HCT116 (cell line): Measurements from ENCODE around the gene CYP2B6. TPM values are rescaled to one million over a fixed set of nuclear protein-coding genes. Genes with fewer than 3 reads are reported as not detected.
A peak's percentile ranks its signal among the peaks of the same experiment; 100 is the strongest.

Experiments
- ATAC-seq: fragments of 200-7000 bp; cut with Tn5 transposase; 2 replicates; pipeline ENCODE4 v1.9.1; 2020; ENCODE audit warnings: mild to moderate bottlenecking, moderate library complexity
- BruUV-seq: library from RNA; stranded (reverse); fragments of 400-500 nt; replicated peaks from 2 replicates; lab custom pipeline; 2021; lab: Mats Ljungman, UMichigan
- CTCF ChIA-PET: fragments of 300-600 bp; sonication (Branson Sonifier 250); formaldehyde crosslinking; loops from one replicate; lab custom pipeline; 2021; ENCODE audit warnings: antibody characterized with exemption; lab: Charles Lee
- POLR2A ChIA-PET: fragments of 300-600, 350-600 bp; sonication (Branson Sonifier 250); formaldehyde crosslinking; loops from one replicate; lab custom pipeline; 2021; ENCODE audit warnings: antibody characterized with exemption; lab: Charles Lee
- RAD21 ChIA-PET, 2 experiments: fragments of 300-600 bp; sonication (Branson Sonifier 250); formaldehyde crosslinking; loops; one replicate each; lab custom pipeline; 2023; ENCODE audit warnings: low total read pairs in 2 of 2; ENCODE audit not compliant: uncharacterized antibody in 2 of 2, unreplicated experiment in 2 of 2, low non-redundant PET in 1 of 2; lab: Charles Lee
- DNase-seq: peaks from one replicate; pipeline ENCODE4 v3.0.0-alpha.2; 2010; ENCODE audit warnings: low read depth, low spot score
- H2AFZ ChIP-seq: fragments of 200-600 bp; shearing (Covaris generic), sonication (generic); 2 replicates; pipeline ENCODE4 v1.6.1; 2017; ENCODE audit warnings: low read depth, mixed run types, mixed read lengths, antibody characterized with exemption, low read length; ENCODE audit not compliant: poor library complexity, severe bottlenecking
- H3K27ac ChIP-seq: 2 replicates; pipeline ENCODE4 v1.5.1; 2012; ENCODE audit warnings: low read depth, low read length
- H3K27me3 ChIP-seq: fragments of 200-600 bp; sonication (generic); 2 replicates; pipeline ENCODE4 v1.6.1; 2016; ENCODE audit warnings: mixed run types, low read length, mixed read lengths; ENCODE audit not compliant: insufficient read depth
- H3K36me3 ChIP-seq, 2 experiments: fragments of 200-500 bp in 1 of 2; fragments of 200-600 bp in 1 of 2; sonication (Bioruptor generic) in 1 of 2; sonication (generic) in 1 of 2; 2 replicates each; pipeline versions ENCODE4 v1.5.1 to v1.6.1; 2014 to 2016; ENCODE audit warnings: low read length in 2 of 2, inconsistent platforms in 1 of 2, mixed read lengths in 1 of 2, mixed run types in 1 of 2; ENCODE audit not compliant: insufficient read depth in 2 of 2, control insufficient read depth in 1 of 2
- H3K4me1 ChIP-seq, 2 experiments: fragments of 200-600 bp in 1 of 2; sonication (generic) in 1 of 2; 2 replicates each; pipeline versions ENCODE4 v1.5.1 to v1.6.1; 2012 to 2017; ENCODE audit warnings: low read length in 2 of 2, inconsistent platforms in 1 of 2, mild to moderate bottlenecking in 1 of 2, mixed read lengths in 1 of 2, mixed run types in 1 of 2, moderate library complexity in 1 of 2; ENCODE audit not compliant: insufficient read depth in 2 of 2, control insufficient read depth in 1 of 2
- H3K4me2 ChIP-seq: fragments of 200-600 bp; sonication (generic); 2 replicates; pipeline ENCODE4 v1.6.1; 2017; ENCODE audit warnings: mixed run types, low read length, mixed read lengths
- H3K4me3 ChIP-seq, 2 experiments: fragments of 200-600 bp in 1 of 2; sonication (generic) in 1 of 2; replicated peaks in 1 of 2; 2 replicates each; pipeline ENCODE4 v1.5.1; 2011 to 2016; ENCODE audit warnings: low read length in 2 of 2, control low read depth in 1 of 2, low read depth in 1 of 2, mild to moderate bottlenecking in 1 of 2, mixed read lengths in 1 of 2, mixed run types in 1 of 2
- H3K79me2 ChIP-seq: fragments of 200-600 bp; sonication (generic); 2 replicates; pipeline ENCODE4 v1.6.1; 2017; ENCODE audit warnings: mild to moderate bottlenecking, mixed run types, low read length, moderate library complexity, mixed read lengths; ENCODE audit not compliant: insufficient read depth
- H3K9ac ChIP-seq: fragments of 200-600 bp; sonication (generic); 2 replicates; pipeline ENCODE4 v1.6.1; 2016; ENCODE audit warnings: low read length, mixed read lengths
- H3K9me2 ChIP-seq: fragments of 200-600 bp; sonication (generic), shearing (Covaris generic); 2 replicates; pipeline ENCODE4 v1.6.1; 2017; ENCODE audit warnings: mixed run types, mild to moderate bottlenecking, moderate library complexity; ENCODE audit not compliant: insufficient read depth
- H3K9me3 ChIP-seq, 2 experiments: fragments of 200-500 bp in 1 of 2; fragments of 200-600 bp in 1 of 2; sonication (Bioruptor generic) in 1 of 2; sonication (generic) in 1 of 2; 2 replicates each; pipeline ENCODE4 v1.6.1; 2014 to 2017; ENCODE audit warnings: low read length in 2 of 2, mixed read lengths in 2 of 2, inconsistent platforms in 1 of 2, low read depth in 1 of 2, mild to moderate bottlenecking in 1 of 2, mixed run types in 1 of 2, moderate library complexity in 1 of 2; ENCODE audit not compliant: control insufficient read depth in 1 of 2, insufficient read depth in 1 of 2
- H4K20me1 ChIP-seq: fragments of 200-600 bp; sonication (generic), shearing (Covaris generic); 2 replicates; pipeline ENCODE4 v1.6.1; 2017; ENCODE audit warnings: mixed run types, mild to moderate bottlenecking, moderate library complexity; ENCODE audit not compliant: insufficient read depth
- CBX3 ChIP-seq: IDR thresholded peaks from 2 replicates; pipeline ENCODE4 v1.6.1; 2012; ENCODE audit warnings: low read depth
- CEBPB ChIP-seq: IDR thresholded peaks from 2 replicates; pipeline ENCODE4 v1.6.1; 2012; ENCODE audit warnings: low read depth
- EGR1 ChIP-seq: IDR thresholded peaks from 2 replicates; pipeline ENCODE4 v1.6.1; 2012; ENCODE audit warnings: low read depth
- ELF1 ChIP-seq: IDR thresholded peaks from 2 replicates; pipeline ENCODE4 v1.6.1; 2012; ENCODE audit warnings: low read depth, borderline replicate concordance
- EZH2 ChIP-seq: fragments of 200-600 bp; sonication (generic); IDR thresholded peaks from 2 replicates; pipeline ENCODE4 v1.6.1; 2017; ENCODE audit warnings: antibody characterized with exemption, mixed run types
- EZH2phosphoT487 ChIP-seq: fragments of 200-600 bp; IDR thresholded peaks from 2 replicates; pipeline ENCODE4 v1.6.1; 2018; ENCODE audit warnings: antibody characterized with exemption, borderline replicate concordance
- FOSL1 ChIP-seq: IDR thresholded peaks from 2 replicates; pipeline ENCODE4 v1.6.1; 2012; ENCODE audit warnings: low read depth
- JUND ChIP-seq: IDR thresholded peaks from 2 replicates; pipeline ENCODE4 v1.6.1; 2012
- POLR2A ChIP-seq: IDR thresholded peaks from 2 replicates; pipeline ENCODE4 v1.7.0; 2011; ENCODE audit warnings: borderline replicate concordance; ENCODE audit not compliant: insufficient read depth, insufficient read length; ENCODE audit errors: extremely low read depth
- POLR2AphosphoS5 ChIP-seq: IDR thresholded peaks from 2 replicates; pipeline ENCODE4 v1.6.1; 2011; ENCODE audit warnings: mild to moderate bottlenecking, low read depth, low read length, moderate library complexity
- RAD21 ChIP-seq: IDR thresholded peaks from 2 replicates; pipeline ENCODE4 v1.6.1; 2012; ENCODE audit warnings: low read depth, mild to moderate bottlenecking
- SIN3A ChIP-seq: IDR thresholded peaks from 2 replicates; pipeline ENCODE4 v1.6.1; 2012; ENCODE audit warnings: low read depth
- SP1 ChIP-seq: IDR thresholded peaks from 2 replicates; pipeline ENCODE4 v1.6.1; 2012; ENCODE audit warnings: low read depth
- YY1 ChIP-seq: IDR thresholded peaks from 2 replicates; pipeline ENCODE4 v1.6.1; 2011; ENCODE audit warnings: low read length, low read depth, moderate library complexity, mild to moderate bottlenecking; ENCODE audit not compliant: insufficient replicate concordance; ENCODE audit errors: extremely low read depth
- ZFX ChIP-seq: fragments of 450-650 bp; IDR thresholded peaks from 2 replicates; pipeline ENCODE4 v1.6.1; 2017
- ZNF274 ChIP-seq: fragments of 200-500 bp; sonication (Bioruptor generic); IDR thresholded peaks from 2 replicates; pipeline ENCODE4 v1.6.1; 2014; ENCODE audit warnings: mild to moderate bottlenecking, low read depth, low read length, inconsistent platforms
- intact Hi-C: fragments of 100-400 bp; cut with micrococcal nuclease; formaldehyde crosslinking; loops from 2 replicates; pipeline ENCODE4 v1.10.0; 2022
- total RNA-seq: library from RNA; stranded (reverse); gene quantifications from one replicate; pipeline ENCODE4 v1.2.1, GENCODE V29; 2021; ENCODE audit not compliant: unreplicated experiment
- TF ChIP-seq, protein P1 (sequence below): IDR thresholded peaks from 2 replicates; pipeline ENCODE4 v1.6.1; 2012; ENCODE audit warnings: low read depth
- TF ChIP-seq, protein P2 (sequence below), 3 experiments: fragments of 200-600 bp in 1 of 3; sonication (generic) in 1 of 3; IDR thresholded peaks in 2 of 3; conservative IDR thresholded peaks in 1 of 3; 2 replicates each; pipeline ENCODE4 v1.5.1; 2012 to 2017; ENCODE audit warnings: low read depth in 2 of 3, low read length in 2 of 3, antibody characterized with exemption in 1 of 3, borderline replicate concordance in 1 of 3, control low read depth in 1 of 3, mild to moderate bottlenecking in 1 of 3, mixed read lengths in 1 of 3, mixed run types in 1 of 3, moderate library complexity in 1 of 3; ENCODE audit not compliant: insufficient read depth in 1 of 3
- TF ChIP-seq, protein P3 (sequence below): IDR thresholded peaks from 2 replicates; pipeline ENCODE4 v1.6.1; 2011; ENCODE audit warnings: mild to moderate bottlenecking, low read length, moderate library complexity; ENCODE audit not compliant: insufficient replicate concordance; ENCODE audit errors: extremely low read depth
- TF ChIP-seq, protein P4 (sequence below): IDR thresholded peaks from 2 replicates; pipeline ENCODE4 v1.6.1; 2012
- TF ChIP-seq, protein P5 (sequence below): IDR thresholded peaks from 2 replicates; pipeline ENCODE4 v1.6.1; 2012

CYP2B6 gene
- total RNA-seq, 1 experiment from 2014 or later: 0.74 TPM

DNA sequence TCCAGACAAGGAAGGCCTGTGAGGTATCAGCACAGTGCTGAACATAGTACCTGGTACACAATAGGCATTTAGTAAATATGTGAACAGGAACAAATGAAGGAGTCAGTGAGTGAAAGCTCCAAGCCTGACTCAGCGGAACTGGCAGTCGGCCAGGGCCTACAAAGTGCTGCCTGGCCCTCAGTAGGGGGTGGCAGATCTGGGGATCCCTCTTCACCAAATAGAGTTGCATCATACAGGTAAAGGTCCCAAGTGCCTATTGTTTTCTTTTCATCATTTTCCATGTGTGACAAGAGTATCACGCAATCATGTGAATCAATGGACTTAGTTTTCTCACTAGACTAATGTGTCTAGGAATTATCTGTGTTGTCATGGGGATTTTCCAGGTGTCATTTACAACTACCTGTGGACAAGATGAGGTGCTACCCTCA is 9.2 kb downstream of the CYP2B6 start:
- ATAC-seq (peak; percentile 81), DNase-seq (peak; percentile 73)
- no peaks in the 10 kb centered on the region for H3K9me2 ChIP-seq
- no peak overlapping the region for H3K4me3 ChIP-seq
- intact Hi-C loops: no loop called here
- H3K79me2 ChIP-seq: no peaks in the 10 kb centered on the region
- H3K9me3 ChIP-seq: no peaks in the 10 kb centered on the region
- ChIA-PET RAD21 (interaction anchor here in 1 of 2 experiments (0.8 kb wide), 1 partner anchor 264 kb away, joined by 4 read pairs; the partner anchor contains the start of gene HNRNPUL1), POLR2A (no interaction called here), CTCF (interaction anchor here (0.6 to 1.7 kb wide), 4 partner anchors 26 to 193 kb away, joined by 3 to 4 read pairs (median 3); no protein-coding TSS in a partner anchor)
- 0 out of 2 replicates have a peak overlapping the region, but pooled peaks have one; percentile 11 for H3K27ac ChIP-seq
- no peak overlapping the region for H2AFZ ChIP-seq
- peaks cover 16 to 23% of the 10 kb centered on the region in 2 experiments for H3K4me1 ChIP-seq
- no peaks in the 10 kb centered on the region for H3K36me3 ChIP-seq
- no TSS peak for BruUV-seq
- H4K20me1 ChIP-seq: no peaks in the 10 kb centered on the region
- peaks cover 9% of the 10 kb centered on the region for H3K27me3 ChIP-seq
- no peak overlapping the region for H3K9ac ChIP-seq
- peak overlapping the region; percentile 58 for H3K4me2 ChIP-seq
- no peak for TF ChIP-seq YY1
- TF ChIP-seq, protein P1, sequence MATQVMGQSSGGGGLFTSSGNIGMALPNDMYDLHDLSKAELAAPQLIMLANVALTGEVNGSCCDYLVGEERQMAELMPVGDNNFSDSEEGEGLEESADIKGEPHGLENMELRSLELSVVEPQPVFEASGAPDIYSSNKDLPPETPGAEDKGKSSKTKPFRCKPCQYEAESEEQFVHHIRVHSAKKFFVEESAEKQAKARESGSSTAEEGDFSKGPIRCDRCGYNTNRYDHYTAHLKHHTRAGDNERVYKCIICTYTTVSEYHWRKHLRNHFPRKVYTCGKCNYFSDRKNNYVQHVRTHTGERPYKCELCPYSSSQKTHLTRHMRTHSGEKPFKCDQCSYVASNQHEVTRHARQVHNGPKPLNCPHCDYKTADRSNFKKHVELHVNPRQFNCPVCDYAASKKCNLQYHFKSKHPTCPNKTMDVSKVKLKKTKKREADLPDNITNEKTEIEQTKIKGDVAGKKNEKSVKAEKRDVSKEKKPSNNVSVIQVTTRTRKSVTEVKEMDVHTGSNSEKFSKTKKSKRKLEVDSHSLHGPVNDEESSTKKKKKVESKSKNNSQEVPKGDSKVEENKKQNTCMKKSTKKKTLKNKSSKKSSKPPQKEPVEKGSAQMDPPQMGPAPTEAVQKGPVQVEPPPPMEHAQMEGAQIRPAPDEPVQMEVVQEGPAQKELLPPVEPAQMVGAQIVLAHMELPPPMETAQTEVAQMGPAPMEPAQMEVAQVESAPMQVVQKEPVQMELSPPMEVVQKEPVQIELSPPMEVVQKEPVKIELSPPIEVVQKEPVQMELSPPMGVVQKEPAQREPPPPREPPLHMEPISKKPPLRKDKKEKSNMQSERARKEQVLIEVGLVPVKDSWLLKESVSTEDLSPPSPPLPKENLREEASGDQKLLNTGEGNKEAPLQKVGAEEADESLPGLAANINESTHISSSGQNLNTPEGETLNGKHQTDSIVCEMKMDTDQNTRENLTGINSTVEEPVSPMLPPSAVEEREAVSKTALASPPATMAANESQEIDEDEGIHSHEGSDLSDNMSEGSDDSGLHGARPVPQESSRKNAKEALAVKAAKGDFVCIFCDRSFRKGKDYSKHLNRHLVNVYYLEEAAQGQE: no peak
- TF ChIP-seq POLR2A: no peak
- TF ChIP-seq, protein P2, sequence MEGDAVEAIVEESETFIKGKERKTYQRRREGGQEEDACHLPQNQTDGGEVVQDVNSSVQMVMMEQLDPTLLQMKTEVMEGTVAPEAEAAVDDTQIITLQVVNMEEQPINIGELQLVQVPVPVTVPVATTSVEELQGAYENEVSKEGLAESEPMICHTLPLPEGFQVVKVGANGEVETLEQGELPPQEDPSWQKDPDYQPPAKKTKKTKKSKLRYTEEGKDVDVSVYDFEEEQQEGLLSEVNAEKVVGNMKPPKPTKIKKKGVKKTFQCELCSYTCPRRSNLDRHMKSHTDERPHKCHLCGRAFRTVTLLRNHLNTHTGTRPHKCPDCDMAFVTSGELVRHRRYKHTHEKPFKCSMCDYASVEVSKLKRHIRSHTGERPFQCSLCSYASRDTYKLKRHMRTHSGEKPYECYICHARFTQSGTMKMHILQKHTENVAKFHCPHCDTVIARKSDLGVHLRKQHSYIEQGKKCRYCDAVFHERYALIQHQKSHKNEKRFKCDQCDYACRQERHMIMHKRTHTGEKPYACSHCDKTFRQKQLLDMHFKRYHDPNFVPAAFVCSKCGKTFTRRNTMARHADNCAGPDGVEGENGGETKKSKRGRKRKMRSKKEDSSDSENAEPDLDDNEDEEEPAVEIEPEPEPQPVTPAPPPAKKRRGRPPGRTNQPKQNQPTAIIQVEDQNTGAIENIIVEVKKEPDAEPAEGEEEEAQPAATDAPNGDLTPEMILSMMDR (IDR thresholded peaks at IDR 0.05 in 2 of 3, conservative IDR thresholded peaks at IDR 0.05 in 1 of 3; ENCODE audit: borderline replicate concordance in 1 of 3, insufficient read depth in 1 of 3, low read depth in 2 of 3, low read length in 2 of 3): no peak
- TF ChIP-seq ZNF274: no peak
- TF ChIP-seq EZH2: no peak
- no peak for TF ChIP-seq ZFX
- TF ChIP-seq ELF1: no peak
- TF ChIP-seq CEBPB: peak; percentile 94
- peak; percentile 76 for TF ChIP-seq JUND
- peak; percentile 77; the same call in 1 of the 2 replicates for TF ChIP-seq CBX3
- TF ChIP-seq POLR2AphosphoS5: peak; percentile 55; the same call in 1 of the 2 replicates
- TF ChIP-seq, protein P3, sequence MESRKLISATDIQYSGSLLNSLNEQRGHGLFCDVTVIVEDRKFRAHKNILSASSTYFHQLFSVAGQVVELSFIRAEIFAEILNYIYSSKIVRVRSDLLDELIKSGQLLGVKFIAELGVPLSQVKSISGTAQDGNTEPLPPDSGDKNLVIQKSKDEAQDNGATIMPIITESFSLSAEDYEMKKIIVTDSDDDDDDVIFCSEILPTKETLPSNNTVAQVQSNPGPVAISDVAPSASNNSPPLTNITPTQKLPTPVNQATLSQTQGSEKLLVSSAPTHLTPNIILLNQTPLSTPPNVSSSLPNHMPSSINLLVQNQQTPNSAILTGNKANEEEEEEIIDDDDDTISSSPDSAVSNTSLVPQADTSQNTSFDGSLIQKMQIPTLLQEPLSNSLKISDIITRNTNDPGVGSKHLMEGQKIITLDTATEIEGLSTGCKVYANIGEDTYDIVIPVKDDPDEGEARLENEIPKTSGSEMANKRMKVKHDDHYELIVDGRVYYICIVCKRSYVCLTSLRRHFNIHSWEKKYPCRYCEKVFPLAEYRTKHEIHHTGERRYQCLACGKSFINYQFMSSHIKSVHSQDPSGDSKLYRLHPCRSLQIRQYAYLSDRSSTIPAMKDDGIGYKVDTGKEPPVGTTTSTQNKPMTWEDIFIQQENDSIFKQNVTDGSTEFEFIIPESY: peak; percentile 32
- TF ChIP-seq FOSL1: peak; percentile 78
- TF ChIP-seq, protein P4, sequence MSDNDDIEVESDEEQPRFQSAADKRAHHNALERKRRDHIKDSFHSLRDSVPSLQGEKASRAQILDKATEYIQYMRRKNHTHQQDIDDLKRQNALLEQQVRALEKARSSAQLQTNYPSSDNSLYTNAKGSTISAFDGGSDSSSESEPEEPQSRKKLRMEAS: peak; percentile 66
- TF ChIP-seq, protein P5, sequence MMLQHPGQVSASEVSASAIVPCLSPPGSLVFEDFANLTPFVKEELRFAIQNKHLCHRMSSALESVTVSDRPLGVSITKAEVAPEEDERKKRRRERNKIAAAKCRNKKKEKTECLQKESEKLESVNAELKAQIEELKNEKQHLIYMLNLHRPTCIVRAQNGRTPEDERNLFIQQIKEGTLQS: peak; percentile 90
- peak; percentile 70 for TF ChIP-seq SP1
- TF ChIP-seq EZH2phosphoT487: no peak
- TF ChIP-seq EGR1: no peak
- peak; percentile 43; the same call in 1 of the 2 replicates for TF ChIP-seq SIN3A
- no peak for TF ChIP-seq RAD21
